Midbrain (tissue), 1 donor: ENCODE measurements around the gene MYT1.
A peak's percentile ranks its signal among the peaks of the same experiment; 100 is the strongest.

ENCODE experiments used
- DNase-seq: peaks from one replicate; lab custom pipeline; 2025; lab: John Stamatoyannopoulos, UW

The MYT1 gene

GRCh38 chr20:64245746-64246595 is 81.7 kb downstream of the MYT1 start:
- no peak for DNase-seq

- no peak for DNase-seq
Observed at GRCh38 chr20:64246616-64247306, 82.5 kb downstream of the MYT1 start.

GRCh38 chr20:64247307-64247618 is 83.0 kb downstream of the MYT1 start:
- no peak for DNase-seq

GRCh38 chr20:64247970-64248841 is 84.0 kb downstream of the MYT1 start:
- no peak for DNase-seq

- no peak for DNase-seq
Observed at GRCh38 chr20:64250027-64250426, 85.8 kb downstream of the MYT1 start.

GRCh38 chr20:64253000-64253383 is 88.7 kb downstream of the MYT1 start:
- DNase-seq, result no peak

- no peak for DNase-seq
Observed at GRCh38 chr20:64253443-64253842, 89.2 kb downstream of the MYT1 start.

GRCh38 chr20:64254156-64254555 is 89.9 kb downstream of the MYT1 start:
- DNase-seq, result no peak

- DNase-seq, result no peak
Observed at GRCh38 chr20:64254571-64255360, 90.5 kb downstream of the MYT1 start.

GRCh38 chr20:64255361-64256281 is 91.4 kb downstream of the MYT1 start, which contains the start of gene PCMTD2:
Gene PCMTD2 (plus strand): TSS chr20:64255748. CDS start chr20:64259966, 4,218 bp downstream.
- peak; percentile 77 for DNase-seq

GRCh38 chr20:64256282-64256935 is 92.2 kb downstream of the MYT1 start:
- DNase-seq, result no peak

GRCh38 chr20:64257107-64257757 is 93.0 kb downstream of the MYT1 start:
- no peak for DNase-seq

GRCh38 chr20:64258071-64258823 is 94.0 kb downstream of the MYT1 start:
- no peak for DNase-seq

- DNase-seq, result no peak
Observed at GRCh38 chr20:64260239-64260638, 96.0 kb downstream of the MYT1 start.

GRCh38 chr20:64261138-64261537 is 96.9 kb downstream of the MYT1 start:
- no peak for DNase-seq

GRCh38 chr20:64264091-64264490 is 99.8 kb downstream of the MYT1 start:
- no peak for DNase-seq

- no peak for DNase-seq
Observed at GRCh38 chr20:64265201-64265600, 100.9 kb downstream of the MYT1 start.

- DNase-seq, result no peak
Observed at GRCh38 chr20:64266988-64267387, 102.7 kb downstream of the MYT1 start.

- DNase-seq, result no peak
Observed at GRCh38 chr20:64268174-64268573, 103.9 kb downstream of the MYT1 start.
